GM12891 (cell line): ENCODE data around the gene DNAH12.

Source experiments
- PAX5 ChIP-seq: IDR thresholded peaks from 2 replicates; pipeline ENCODE4 v1.6.1; 2011; ENCODE audit warnings: low read length, moderate library complexity, mild to moderate bottlenecking; ENCODE audit not compliant: insufficient read depth, severe bottlenecking
- POLR2A ChIP-seq: IDR thresholded peaks from 2 replicates; pipeline ENCODE4 v1.6.1; 2011; ENCODE audit warnings: low read depth, low read length, control low read depth
- POLR2AphosphoS5 ChIP-seq: IDR thresholded peaks from 2 replicates; pipeline ENCODE4 v1.6.1; 2011; ENCODE audit warnings: low read depth, low read length, control low read depth
- SPI1 ChIP-seq: IDR thresholded peaks from 2 replicates; pipeline ENCODE4 v1.6.1; 2011; ENCODE audit warnings: low read depth, low read length, control low read depth

DNA sequence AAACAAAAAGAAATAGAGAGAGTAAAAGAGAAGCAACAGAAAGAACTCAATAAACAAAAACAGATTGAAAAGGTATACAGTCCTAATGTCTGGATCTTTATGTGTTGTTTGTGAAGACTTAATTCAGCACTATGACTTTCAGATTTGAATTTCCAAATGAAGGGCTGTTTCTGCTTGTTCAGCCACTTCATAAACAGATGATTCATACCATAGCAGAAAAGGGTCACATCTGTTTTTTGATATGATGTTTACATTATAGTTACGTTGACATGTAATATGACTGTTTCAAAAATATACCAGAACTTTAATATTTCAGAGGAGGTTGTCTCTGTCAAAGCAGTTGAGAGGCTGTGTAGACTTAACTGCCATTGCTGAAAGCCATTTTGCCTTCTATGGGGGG, 275.7 kb downstream of the DNAH12 start:
- TF ChIP-seq POLR2AphosphoS5, result no peak
- no peak for TF ChIP-seq POLR2A
- TF ChIP-seq SPI1, result no peak
- no peak for TF ChIP-seq PAX5
